ENCODE data around the gene PRKAR2A. TPM values are rescaled to one million over a fixed set of nuclear protein-coding genes. Genes with fewer than 3 reads are reported as not detected.

The PRKAR2A gene
- polyA plus RNA-seq, 3 donors, result 7.5 to 13.0 (median 12.3) TPM

DNA sequence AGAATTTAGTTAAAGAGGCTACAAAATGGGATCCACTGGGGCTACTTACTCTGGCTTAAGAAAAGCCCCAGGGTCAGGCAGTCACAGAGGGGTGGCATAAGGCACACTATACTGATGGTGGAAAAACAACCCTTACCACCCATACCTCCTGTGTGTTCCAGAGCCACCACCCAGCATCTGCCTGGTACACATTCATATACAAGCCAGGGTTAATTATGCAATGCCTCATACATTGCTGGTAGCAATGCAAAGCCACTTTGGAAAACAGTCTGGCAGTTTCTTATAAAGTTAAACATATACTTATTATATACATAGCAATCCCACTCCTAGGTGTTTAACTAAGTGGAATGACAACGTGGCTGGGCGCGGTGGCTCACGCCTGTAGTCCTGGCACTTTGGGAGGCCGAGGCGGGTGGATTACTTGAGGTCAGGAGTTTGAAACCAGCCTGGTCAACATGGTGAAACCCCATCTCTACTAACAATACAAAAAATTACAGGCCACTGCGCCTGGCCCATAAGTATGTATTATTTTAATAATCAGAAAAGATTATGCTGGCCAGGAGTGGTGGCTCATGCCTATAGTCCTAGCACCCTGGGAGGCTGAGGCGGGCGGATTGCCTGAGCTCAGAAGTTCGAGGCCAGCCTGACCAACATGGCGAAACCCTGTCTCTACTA lies 146.8 kb downstream of the PRKAR2A start:
- H4K20me1 ChIP-seq (ENCODE audit: insufficient read depth, low read length), result peaks cover 97% of the 10 kb centered on the region
- DNase-seq, result no peak
- peaks cover 1% of the 10 kb centered on the region for H3K4me1 Mint-ChIP-seq

DNA sequence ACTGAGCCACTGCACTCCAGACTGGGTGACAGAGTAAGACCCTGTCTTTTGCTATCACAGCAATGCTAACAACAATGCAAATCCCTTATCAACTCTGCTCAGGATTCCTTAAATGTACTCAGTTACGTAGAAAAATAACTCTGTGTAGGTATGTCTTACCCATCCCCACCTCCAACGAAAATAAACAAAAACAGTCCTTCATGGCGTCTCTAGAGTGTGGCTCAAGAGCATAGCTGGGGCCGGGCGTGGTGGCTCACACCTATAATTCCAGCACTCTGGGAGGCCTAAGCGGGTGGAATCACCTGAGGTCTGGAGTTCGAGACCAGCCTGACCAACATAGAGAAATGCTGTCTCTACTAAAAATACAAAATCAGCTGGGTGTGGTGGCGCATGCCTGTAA lies 148.8 kb downstream of the PRKAR2A start:
- H4K20me1 ChIP-seq (ENCODE audit: insufficient read depth, low read length), result peaks cover 98% of the 10 kb centered on the region
- no peaks in the 10 kb centered on the region for H3K27me3 Mint-ChIP-seq (ENCODE audit: low read depth in 3 of 3)
- H3K27me3 ChIP-seq (ENCODE audit: control insufficient read depth in 2 of 2, insufficient read depth in 2 of 2, low read length in 2 of 2), result no peaks in the 10 kb centered on the region
- 97% methylated on average over 5 of the region's 8 CpGs for WGBS (ENCODE audit: insufficient coverage)
- DNase-seq, result no peak
- H3K36me3 ChIP-seq (replicated peaks in 1 of 2; ENCODE audit: control insufficient read depth in 1 of 2, insufficient read depth in 2 of 2, low read length in 2 of 2), result peaks cover 35 to 68% of the 10 kb centered on the region in 2 donors
- no peaks in the 10 kb centered on the region for H3K9me3 Mint-ChIP-seq
- H3K27ac Mint-ChIP-seq, result peak overlapping the region in 1 of 7 donors; percentile 12
- H3K9me3 ChIP-seq (replicated peaks in 1 of 2; ENCODE audit: control insufficient read depth in 1 of 2, insufficient read depth in 1 of 2, low read length in 2 of 2), result no peaks in the 10 kb centered on the region
- H3K4me2 ChIP-seq (replicated peaks; ENCODE audit: extremely low read depth, low read length, poor library complexity, severe bottlenecking), result no peak overlapping the region
- H3K79me2 ChIP-seq (ENCODE audit: insufficient read depth, low read length), result peaks cover 82% of the 10 kb centered on the region
- TF ChIP-seq, protein P1, sequence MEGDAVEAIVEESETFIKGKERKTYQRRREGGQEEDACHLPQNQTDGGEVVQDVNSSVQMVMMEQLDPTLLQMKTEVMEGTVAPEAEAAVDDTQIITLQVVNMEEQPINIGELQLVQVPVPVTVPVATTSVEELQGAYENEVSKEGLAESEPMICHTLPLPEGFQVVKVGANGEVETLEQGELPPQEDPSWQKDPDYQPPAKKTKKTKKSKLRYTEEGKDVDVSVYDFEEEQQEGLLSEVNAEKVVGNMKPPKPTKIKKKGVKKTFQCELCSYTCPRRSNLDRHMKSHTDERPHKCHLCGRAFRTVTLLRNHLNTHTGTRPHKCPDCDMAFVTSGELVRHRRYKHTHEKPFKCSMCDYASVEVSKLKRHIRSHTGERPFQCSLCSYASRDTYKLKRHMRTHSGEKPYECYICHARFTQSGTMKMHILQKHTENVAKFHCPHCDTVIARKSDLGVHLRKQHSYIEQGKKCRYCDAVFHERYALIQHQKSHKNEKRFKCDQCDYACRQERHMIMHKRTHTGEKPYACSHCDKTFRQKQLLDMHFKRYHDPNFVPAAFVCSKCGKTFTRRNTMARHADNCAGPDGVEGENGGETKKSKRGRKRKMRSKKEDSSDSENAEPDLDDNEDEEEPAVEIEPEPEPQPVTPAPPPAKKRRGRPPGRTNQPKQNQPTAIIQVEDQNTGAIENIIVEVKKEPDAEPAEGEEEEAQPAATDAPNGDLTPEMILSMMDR (IDR thresholded peaks at IDR 0.05), result no peak
- H3K4me3 ChIP-seq (replicated peaks in 1 of 3; ENCODE audit: low read depth in 2 of 3, low read length in 3 of 3), result no peak overlapping the region
- H3K36me3 Mint-ChIP-seq, result peaks cover 32 to 47% of the 10 kb centered on the region in 2 donors
- H2AFZ ChIP-seq (ENCODE audit: insufficient read depth, low read depth, low read length, poor library complexity, severe bottlenecking), result no peak overlapping the region
- H3K4me3 Mint-ChIP-seq, result no peak overlapping the region
- no peaks in the 10 kb centered on the region for H3K4me1 ChIP-seq (ENCODE audit: control insufficient read depth in 1 of 2, insufficient read depth in 2 of 2, low read length in 2 of 2)
- no peaks in the 10 kb centered on the region for H3K4me1 Mint-ChIP-seq
- intact Hi-C loops (cut with micrococcal nuclease), result no loop called here
- H3K9ac ChIP-seq (ENCODE audit: insufficient read depth, low read length, poor library complexity, severe bottlenecking), result no peak overlapping the region
- H3K27ac ChIP-seq (ENCODE audit: low read depth in 1 of 2, low read length in 2 of 2), result no peak overlapping the region

More for the DNA sequence above, 146.8 kb downstream of the PRKAR2A start:
- H3K9me3 ChIP-seq (replicated peaks in 1 of 2; ENCODE audit: control insufficient read depth in 1 of 2, insufficient read depth in 1 of 2, low read length in 2 of 2), result no peaks in the 10 kb centered on the region
- H3K79me2 ChIP-seq (ENCODE audit: insufficient read depth, low read length), result peaks cover 97% of the 10 kb centered on the region
- no peak overlapping the region for H3K27ac Mint-ChIP-seq
- H3K36me3 Mint-ChIP-seq, result peaks cover 16 to 47% of the 10 kb centered on the region in 2 donors
- no peaks in the 10 kb centered on the region for H3K9me3 Mint-ChIP-seq
- no peak overlapping the region for H3K4me3 Mint-ChIP-seq
- H2AFZ ChIP-seq (ENCODE audit: insufficient read depth, low read depth, low read length, poor library complexity, severe bottlenecking), result no peak overlapping the region
- intact Hi-C loops (cut with micrococcal nuclease), result no loop called here
- H3K36me3 ChIP-seq (replicated peaks in 1 of 2; ENCODE audit: control insufficient read depth in 1 of 2, insufficient read depth in 2 of 2, low read length in 2 of 2), result peaks cover 26 to 56% of the 10 kb centered on the region in 2 donors
- H3K27me3 ChIP-seq (ENCODE audit: control insufficient read depth in 2 of 2, insufficient read depth in 2 of 2, low read length in 2 of 2), result no peaks in the 10 kb centered on the region
- no CpG with 5 or more reads among the region's 11 CpGs for WGBS (ENCODE audit: insufficient coverage)
- no peak overlapping the region for H3K4me3 ChIP-seq (replicated peaks in 1 of 3; ENCODE audit: low read depth in 2 of 3, low read length in 3 of 3)
- H3K9ac ChIP-seq (ENCODE audit: insufficient read depth, low read length, poor library complexity, severe bottlenecking), result no peak overlapping the region
- no peaks in the 10 kb centered on the region for H3K27me3 Mint-ChIP-seq (ENCODE audit: low read depth in 3 of 3)
- no peak overlapping the region for H3K27ac ChIP-seq (ENCODE audit: low read depth in 1 of 2, low read length in 2 of 2)
- no peak overlapping the region for H3K4me2 ChIP-seq (replicated peaks; ENCODE audit: extremely low read depth, low read length, poor library complexity, severe bottlenecking)
- no peaks in the 10 kb centered on the region for H3K4me1 ChIP-seq (ENCODE audit: control insufficient read depth in 1 of 2, insufficient read depth in 2 of 2, low read length in 2 of 2)
- TF ChIP-seq, protein P1 (IDR thresholded peaks at IDR 0.05), result no peak
